K562 (cell line): Measurements from ENCODE around the gene ANKRD7. TPM values are rescaled to one million over a fixed set of nuclear protein-coding genes. Genes with fewer than 3 reads are reported as not detected.
A peak's percentile ranks its signal among the peaks of the same experiment; 100 is the strongest.

Experiments
- ATAC-seq: fragments of 200-7000 bp; cut with Tn5 transposase; 3 replicates; pipeline ENCODE4 v1.9.1; 2020; ENCODE audit warnings: moderate library complexity
- BruUV-seq: library from RNA; stranded (reverse); fragments of 400-500 nt; replicated peaks from 2 replicates; lab custom pipeline; 2021; lab: Mats Ljungman, UMichigan
- CTCF ChIA-PET: fragments of 300-600 bp; formaldehyde crosslinking; extraction: SDS; loops from one replicate; lab custom pipeline; 2021; ENCODE audit warnings: low intra/inter-chr PET ratio; lab: Yijun Ruan, JAX
- POLR2A ChIA-PET: fragments of 300-600, 350-650 bp; sonication (Branson Sonifier 250); formaldehyde crosslinking; extraction: SDS; loops from one replicate; lab custom pipeline; 2021; ENCODE audit warnings: antibody characterized with exemption, inconsistent platforms; lab: Yijun Ruan, JAX
- DNase-seq, 4 experiments: peaks; one replicate each; pipeline versions ENCODE4 v3.0.0 to v3.0.0-alpha.2; 2011 to 2018; ENCODE audit warnings: low spot score in 3 of 4, mixed read lengths in 3 of 4; ENCODE audit errors: extremely low read depth in 1 of 4
- FAIRE-seq: peaks from 2 replicates; lab custom pipeline; 2011; peaks lifted over from hg19 to GRCh38; lab: Jason Lieb, UNC
- H2AFZ ChIP-seq: 2 replicates; pipeline ENCODE4 v1.6.0; 2011; ENCODE audit warnings: low read depth, low read length, control low read depth, inconsistent platforms
- H3K27ac ChIP-seq: fragments of 200-600 bp; 3 replicates; pipeline ENCODE4 v1.8.0; 2011; ENCODE audit warnings: low read depth, mild to moderate bottlenecking, control low read depth, inconsistent platforms, low read length, moderate library complexity, mixed read lengths; ENCODE audit errors: extremely low read depth
- H3K27me3 ChIP-seq, 2 experiments: fragments of 300-600 bp in 1 of 2; 2 replicates in 1 of 2; 3 replicates in 1 of 2; pipeline versions ENCODE4 v1.6.0 to v1.8.0; 2011; ENCODE audit warnings: inconsistent platforms in 2 of 2, low read length in 2 of 2, mild to moderate bottlenecking in 1 of 2, mixed read lengths in 1 of 2, moderate library complexity in 1 of 2; ENCODE audit not compliant: control insufficient read depth in 2 of 2, insufficient read depth in 2 of 2
- H3K36me3 ChIP-seq: fragments of 300-600 bp; 3 replicates; pipeline ENCODE4 v1.8.0; 2011; ENCODE audit warnings: mild to moderate bottlenecking, low read length, inconsistent platforms; ENCODE audit not compliant: control insufficient read depth, insufficient read depth
- H3K4me1 ChIP-seq, 2 experiments: fragments of 200-600 bp in 1 of 2; replicated peaks in 1 of 2; 2 replicates in 1 of 2; 3 replicates in 1 of 2; pipeline versions ENCODE4 v1.5.1 to v1.8.0; 2011; ENCODE audit warnings: inconsistent platforms in 2 of 2, low read length in 2 of 2, mild to moderate bottlenecking in 1 of 2, mixed read lengths in 1 of 2, moderate library complexity in 1 of 2; ENCODE audit not compliant: control insufficient read depth in 2 of 2, insufficient read depth in 2 of 2
- H3K4me2 ChIP-seq: 2 replicates; pipeline ENCODE4 v1.6.1; 2011; ENCODE audit warnings: low read length, control low read depth, inconsistent platforms, mixed read lengths; ENCODE audit not compliant: insufficient read depth
- H3K4me3 ChIP-seq: fragments of 200-600 bp; sonication (generic), shearing (Covaris generic); 2 replicates; pipeline ENCODE4 v1.5.1; 2016; ENCODE audit warnings: control low read depth, inconsistent platforms
- H3K79me2 ChIP-seq: fragments of 200-600 bp; 3 replicates; pipeline ENCODE4 v1.8.0; 2011; ENCODE audit warnings: low read length, inconsistent platforms; ENCODE audit not compliant: control insufficient read depth, insufficient read depth
- H3K9ac ChIP-seq, 2 experiments: 2 replicates each; pipeline versions ENCODE4 v1.6.0 to v1.6.1; 2011; ENCODE audit warnings: low read depth in 2 of 2, low read length in 2 of 2, control low read depth in 1 of 2, inconsistent platforms in 1 of 2, mild to moderate bottlenecking in 1 of 2, mixed read lengths in 1 of 2; ENCODE audit not compliant: insufficient read depth in 1 of 2
- H3K9me1 ChIP-seq: one replicate; pipeline ENCODE4 v1.6.0; 2011; ENCODE audit warnings: inconsistent platforms, mild to moderate bottlenecking, low read length, moderate library complexity; ENCODE audit not compliant: control insufficient read depth, insufficient read depth
- H3K9me3 ChIP-seq: replicated peaks from 2 replicates; pipeline ENCODE4 v1.5.1; 2011; ENCODE audit warnings: low read depth, low read length, inconsistent platforms; ENCODE audit not compliant: control insufficient read depth, insufficient read depth
- H4K20me1 ChIP-seq: replicated peaks from 2 replicates; pipeline ENCODE4 v1.6.1; 2011; ENCODE audit warnings: low read length, inconsistent platforms, mixed read lengths; ENCODE audit not compliant: control insufficient read depth, insufficient read depth
- BHLHE40 ChIP-seq: IDR thresholded peaks from 2 replicates; pipeline ENCODE4 v1.6.1; 2011; ENCODE audit warnings: low read length, improper control_type of control experiment
- L3MBTL2 ChIP-seq: fragments of 450-650 bp; IDR thresholded peaks from 2 replicates; pipeline ENCODE4 v1.6.1; 2016; ENCODE audit warnings: mild to moderate bottlenecking, moderate library complexity
- NRF1 ChIP-seq, 2 experiments: fragments of 450-650 bp; IDR thresholded peaks in 1 of 2; conservative IDR thresholded peaks in 1 of 2; 2 replicates each; pipeline ENCODE4 v1.6.1; 2014; ENCODE audit warnings: mild to moderate bottlenecking in 2 of 2
- TAF15 ChIP-seq: fragments of 200-400 bp; formaldehyde crosslinking; IDR thresholded peaks from 2 replicates; pipeline ENCODE4 v1.6.1; 2017; ENCODE audit warnings: mild to moderate bottlenecking, low read depth, low read length, moderate library complexity
- ZNF589 ChIP-seq: fragments of 200-800 bp; sonication (Bioruptor generic); IDR thresholded peaks from 2 replicates; pipeline ENCODE4 v1.6.1; 2016; ENCODE audit warnings: low read depth, missing genetic modification characterization, missing compliant biosample characterization
- WGBS: fragments of 100-300 bp; shearing (Covaris generic); methylation state at CpG from one replicate; pipeline ENCODE4 v1.1.6; 2016; ENCODE audit warnings: low coverage, mixed read lengths; ENCODE audit not compliant: insufficient coverage; ENCODE audit errors: missing lambda C conversion rate; 5-methylcytosine and 5-hydroxymethylcytosine counted together
- in situ Hi-C: fragments of 300-500 bp; cut with MboI; formaldehyde crosslinking; loops from 4 replicates; pipeline ENCODE4 v1.15.0; 2018; ENCODE audit warnings: inconsistent platforms, mixed read lengths
- intact Hi-C: fragments of 100-400 bp; cut with micrococcal nuclease; formaldehyde crosslinking; loops from 2 replicates; pipeline ENCODE4 v1.14.2; 2022
- polyA plus RNA-seq, 8 experiments: library from polyadenylated mRNA; depleted of rRNA in 4 of 8; stranded (reverse) in 5 of 8; unstranded in 3 of 8; fragments of >200 nt; fragmentation: Nextera tagmentation in 2 of 8; fragmentation: Illumina TruSeq in 1 of 8; extraction: Ambion mirVana in 2 of 8; extraction: Trizol in 1 of 8; gene quantifications; 2 replicates each; pipeline versions ENCODE4 v1.2.1 to v1.2.3, GENCODE V29; 2011 to 2014; ENCODE audit warnings: inconsistent platforms in 1 of 8, missing spikeins in 1 of 8
- total RNA-seq, 7 experiments: library from RNA; depleted of rRNA in 6 of 7; stranded (reverse); fragments of >200 nt in 6 of 7; fragmentation: Illumina TruSeq in 2 of 7; extraction: Trizol in 2 of 7; gene quantifications; 2 replicates each; pipeline versions ENCODE4 v1.2.1 to v1.2.3, GENCODE V29; 2011 to 2021; ENCODE audit warnings: low replicate concordance in 1 of 7
- TF ChIP-seq, protein P1 (sequence below): fragments of 250-450 bp; sonication (Bioruptor Pico); IDR thresholded peaks from 2 replicates; pipeline ENCODE4 v1.8.0; 2022; ENCODE audit warnings: inconsistent platforms
- TF ChIP-seq, protein P2 (sequence below): fragments of 450-650 bp; IDR thresholded peaks from 2 replicates; pipeline ENCODE4 v1.6.1; 2017; ENCODE audit warnings: antibody characterized with exemption

ANKRD7 gene
- total and polyA plus RNA-seq, 9 of the 15 experiments (the other 6 are each of a cell fraction or from before 2014, with no cell fraction given) = 0.33 TPM; not detected in 8

- TF ChIP-seq TAF15 = no peak
Observed at GRCh38 chr7:118202061-118202460, 22.4 kb upstream of the ANKRD7 start (continued).

DNA sequence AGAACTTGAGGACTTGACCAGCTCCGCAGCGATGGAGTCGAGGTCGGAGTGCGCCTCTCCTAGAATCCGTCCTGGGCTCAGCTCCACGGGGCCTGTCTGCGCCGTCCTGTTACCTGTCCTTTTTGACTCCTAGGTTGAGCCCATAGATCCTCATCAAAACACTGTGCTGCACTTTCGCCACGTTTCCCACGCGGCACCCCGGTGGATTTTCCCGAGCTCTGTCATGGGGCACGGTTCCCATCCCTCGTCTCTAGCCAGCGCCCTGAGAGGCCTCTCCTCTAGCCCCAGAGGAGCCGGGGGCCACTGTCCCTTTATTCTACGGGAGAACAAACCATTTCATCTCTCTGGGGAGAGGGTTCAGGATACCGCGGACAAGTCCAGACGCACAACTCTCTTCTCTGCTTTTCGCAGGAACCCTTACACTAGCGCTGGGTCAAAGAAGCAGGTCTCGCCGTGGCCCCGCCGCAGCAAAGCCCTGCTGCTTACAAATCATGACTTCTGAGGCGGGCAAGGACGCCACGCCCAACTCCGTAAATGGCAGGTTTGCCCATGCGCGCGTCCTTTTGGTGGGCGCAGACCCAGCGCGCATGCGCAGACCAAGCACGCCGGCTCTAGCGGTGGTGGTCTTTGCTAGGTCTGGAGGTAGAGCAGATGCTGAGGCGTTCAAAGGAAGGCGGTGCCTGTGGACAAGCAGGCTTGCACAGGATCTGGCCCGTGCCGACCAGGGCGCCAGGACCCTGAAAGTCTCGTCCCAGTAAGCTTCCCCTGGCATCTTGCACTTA, 10.3 kb upstream of the ANKRD7 start:
- H3K9me3 ChIP-seq = no peaks in the 10 kb centered on the region
- ChIA-PET CTCF (no interaction called here), POLR2A (interaction anchor here (0.6 kb wide), 1 partner anchor 10 kb away, joined by 4 read pairs; no protein-coding TSS in a partner anchor)
- H3K9me1 ChIP-seq = no peaks in the 10 kb centered on the region
- no peaks in the 10 kb centered on the region for H3K79me2 ChIP-seq
- intact Hi-C loops = no loop called here
- ATAC-seq (peak; percentile 34), FAIRE-seq (no peak), DNase-seq (no peak)
- no peak overlapping the region for H3K4me2 ChIP-seq
- H3K4me3 ChIP-seq = no peak overlapping the region
- H4K20me1 ChIP-seq = no peaks in the 10 kb centered on the region
- 29% methylated on average over 49 of the region's 49 CpGs for WGBS
- H3K9ac ChIP-seq = no peak overlapping the region
- TF ChIP-seq, protein P1, sequence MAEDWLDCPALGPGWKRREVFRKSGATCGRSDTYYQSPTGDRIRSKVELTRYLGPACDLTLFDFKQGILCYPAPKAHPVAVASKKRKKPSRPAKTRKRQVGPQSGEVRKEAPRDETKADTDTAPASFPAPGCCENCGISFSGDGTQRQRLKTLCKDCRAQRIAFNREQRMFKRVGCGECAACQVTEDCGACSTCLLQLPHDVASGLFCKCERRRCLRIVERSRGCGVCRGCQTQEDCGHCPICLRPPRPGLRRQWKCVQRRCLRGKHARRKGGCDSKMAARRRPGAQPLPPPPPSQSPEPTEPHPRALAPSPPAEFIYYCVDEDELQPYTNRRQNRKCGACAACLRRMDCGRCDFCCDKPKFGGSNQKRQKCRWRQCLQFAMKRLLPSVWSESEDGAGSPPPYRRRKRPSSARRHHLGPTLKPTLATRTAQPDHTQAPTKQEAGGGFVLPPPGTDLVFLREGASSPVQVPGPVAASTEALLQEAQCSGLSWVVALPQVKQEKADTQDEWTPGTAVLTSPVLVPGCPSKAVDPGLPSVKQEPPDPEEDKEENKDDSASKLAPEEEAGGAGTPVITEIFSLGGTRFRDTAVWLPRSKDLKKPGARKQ = peak; percentile 79
- TF ChIP-seq L3MBTL2 (peak; percentile 24; the same call in 1 of the 2 replicates), BHLHE40 (0 out of 2 replicates have a peak, but pooled peaks have one; percentile 10), ZNF589 (CRISPR knock-in tag) (peak; percentile 41; the same call in 1 of the 2 replicates), NRF1 (conservative IDR thresholded peaks at IDR 0.05 in 1 of 2, IDR thresholded peaks at IDR 0.05 in 1 of 2) (peak; percentile 76 to 81)
- TF ChIP-seq, protein P2, sequence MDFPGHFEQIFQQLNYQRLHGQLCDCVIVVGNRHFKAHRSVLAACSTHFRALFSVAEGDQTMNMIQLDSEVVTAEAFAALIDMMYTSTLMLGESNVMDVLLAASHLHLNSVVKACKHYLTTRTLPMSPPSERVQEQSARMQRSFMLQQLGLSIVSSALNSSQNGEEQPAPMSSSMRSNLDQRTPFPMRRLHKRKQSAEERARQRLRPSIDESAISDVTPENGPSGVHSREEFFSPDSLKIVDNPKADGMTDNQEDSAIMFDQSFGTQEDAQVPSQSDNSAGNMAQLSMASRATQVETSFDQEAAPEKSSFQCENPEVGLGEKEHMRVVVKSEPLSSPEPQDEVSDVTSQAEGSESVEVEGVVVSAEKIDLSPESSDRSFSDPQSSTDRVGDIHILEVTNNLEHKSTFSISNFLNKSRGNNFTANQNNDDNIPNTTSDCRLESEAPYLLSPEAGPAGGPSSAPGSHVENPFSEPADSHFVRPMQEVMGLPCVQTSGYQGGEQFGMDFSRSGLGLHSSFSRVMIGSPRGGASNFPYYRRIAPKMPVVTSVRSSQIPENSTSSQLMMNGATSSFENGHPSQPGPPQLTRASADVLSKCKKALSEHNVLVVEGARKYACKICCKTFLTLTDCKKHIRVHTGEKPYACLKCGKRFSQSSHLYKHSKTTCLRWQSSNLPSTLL = no peak
- no TSS peak for BruUV-seq
- peaks cover 5 to 15% of the 10 kb centered on the region in 2 experiments for H3K4me1 ChIP-seq
- peaks cover 2 to 10% of the 10 kb centered on the region in 2 experiments; a peak in 3 of 5 replicates for H3K27me3 ChIP-seq
- in situ Hi-C loops = no loop called here
- no peak overlapping the region for H3K27ac ChIP-seq
- H3K36me3 ChIP-seq = no peaks in the 10 kb centered on the region
- peak overlapping the region; percentile 2; the same call in 1 of the 2 replicates for H2AFZ ChIP-seq
